Prostate gland (tissue), 2 donors: ENCODE data around the gene TMEM144.

ENCODE experiments used
- POLR2AphosphoS5 ChIP-seq: sonication (generic); formaldehyde crosslinking; IDR thresholded peaks from one replicate; pipeline ENCODE4 v1.6.1; 2017; ENCODE audit warnings: antibody characterized with exemption
- TF ChIP-seq, protein P1 (sequence below), 4 experiments: fragments of 200-600 bp in 2 of 4; fragments of 450-650 bp in 2 of 4; sonication (generic) in 2 of 4; IDR thresholded peaks; 1 replicate in 3 of 4; 2 replicates in 1 of 4; pipeline ENCODE4 v1.5.1; 2016 to 2019; ENCODE audit warnings: antibody characterized with exemption in 4 of 4, mild to moderate bottlenecking in 2 of 4, moderate library complexity in 2 of 4

DNA sequence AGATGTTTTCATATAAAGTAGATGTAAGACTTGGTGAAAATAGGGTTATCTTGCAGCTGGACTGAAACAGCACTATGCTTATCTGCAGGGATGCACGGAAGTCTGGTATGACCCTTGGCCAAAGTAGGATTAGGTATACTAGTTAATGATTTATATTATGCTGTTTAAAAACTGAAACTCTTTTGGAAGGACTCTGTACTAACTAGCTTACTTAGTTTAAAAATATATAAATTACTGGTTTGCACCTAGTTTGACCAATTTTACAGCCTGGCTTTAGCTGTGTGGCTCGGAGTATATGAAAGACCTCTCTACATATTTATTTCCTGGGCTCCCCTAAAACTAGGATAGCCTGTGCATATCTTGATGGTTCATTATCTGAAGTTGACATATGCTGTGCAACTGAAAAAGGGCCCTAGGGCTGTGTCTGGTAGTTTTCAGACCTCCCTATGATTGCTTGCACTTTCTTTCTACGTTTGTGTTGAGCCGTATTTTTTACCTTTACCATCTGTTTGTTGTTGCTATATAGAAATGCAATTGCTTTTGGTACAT lies 89.2 kb downstream of the TMEM144 start:
- TF ChIP-seq, protein P1, sequence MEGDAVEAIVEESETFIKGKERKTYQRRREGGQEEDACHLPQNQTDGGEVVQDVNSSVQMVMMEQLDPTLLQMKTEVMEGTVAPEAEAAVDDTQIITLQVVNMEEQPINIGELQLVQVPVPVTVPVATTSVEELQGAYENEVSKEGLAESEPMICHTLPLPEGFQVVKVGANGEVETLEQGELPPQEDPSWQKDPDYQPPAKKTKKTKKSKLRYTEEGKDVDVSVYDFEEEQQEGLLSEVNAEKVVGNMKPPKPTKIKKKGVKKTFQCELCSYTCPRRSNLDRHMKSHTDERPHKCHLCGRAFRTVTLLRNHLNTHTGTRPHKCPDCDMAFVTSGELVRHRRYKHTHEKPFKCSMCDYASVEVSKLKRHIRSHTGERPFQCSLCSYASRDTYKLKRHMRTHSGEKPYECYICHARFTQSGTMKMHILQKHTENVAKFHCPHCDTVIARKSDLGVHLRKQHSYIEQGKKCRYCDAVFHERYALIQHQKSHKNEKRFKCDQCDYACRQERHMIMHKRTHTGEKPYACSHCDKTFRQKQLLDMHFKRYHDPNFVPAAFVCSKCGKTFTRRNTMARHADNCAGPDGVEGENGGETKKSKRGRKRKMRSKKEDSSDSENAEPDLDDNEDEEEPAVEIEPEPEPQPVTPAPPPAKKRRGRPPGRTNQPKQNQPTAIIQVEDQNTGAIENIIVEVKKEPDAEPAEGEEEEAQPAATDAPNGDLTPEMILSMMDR (IDR thresholded peaks at IDR 0.05), result no peak
- no peak for TF ChIP-seq POLR2AphosphoS5
